Activated CD4-positive, alpha-beta T cell treated with anti-CD3 and anti-CD28 coated beads for 4 hours (primary cell): ENCODE data around the gene KIF14.
"Not testable (repeated sequence)": the region's sequence is repeated elsewhere in the genome, so short reads cannot be mapped to it uniquely, and the experiment has no call there.

Experiments
- DNase-seq, 2 donors: peaks; one replicate each; pipeline ENCODE4 v3.0.0-alpha.2; 2020

The KIF14 gene

GRCh38 chr1:200630515-200630899, 10.0 kb upstream of the KIF14 start:
- DNase-seq = not testable (repeated sequence)

GRCh38 chr1:200629876-200630514, 9.4 kb upstream of the KIF14 start:
- no peak for DNase-seq

GRCh38 chr1:200628223-200628881, 7.8 kb upstream of the KIF14 start:
- DNase-seq = peak; percentile 37 to 51

- no peak for DNase-seq
Measured at GRCh38 chr1:200627575-200628222, 7.1 kb upstream of the KIF14 start.

- no peak for DNase-seq
Measured at GRCh38 chr1:200626853-200627534, 6.4 kb upstream of the KIF14 start.

- DNase-seq = no peak
Measured at GRCh38 chr1:200625381-200625824, 4.9 kb upstream of the KIF14 start.

- no peak for DNase-seq
Measured at GRCh38 chr1:200624679-200625335, 4.3 kb upstream of the KIF14 start.

- no peak for DNase-seq
Measured at GRCh38 chr1:200619894-200620272, 668 bp downstream of the KIF14 start.

GRCh38 chr1:200610846-200611245, 9.7 kb downstream of the KIF14 start:
- DNase-seq = no peak

- DNase-seq = no peak
Measured at GRCh38 chr1:200602632-200603031, 17.9 kb downstream of the KIF14 start.

GRCh38 chr1:200590001-200590400, 30.6 kb downstream of the KIF14 start:
- no peak for DNase-seq

- no peak for DNase-seq
Measured at GRCh38 chr1:200588698-200589097, 31.9 kb downstream of the KIF14 start.

- no peak for DNase-seq
Measured at GRCh38 chr1:200564319-200564718, 56.2 kb downstream of the KIF14 start.

GRCh38 chr1:200561856-200562214, 58.7 kb downstream of the KIF14 start:
- DNase-seq = no peak

GRCh38 chr1:200558866-200559459, 61.6 kb downstream of the KIF14 start:
- peak in 1 of 2 donors; percentile 17 for DNase-seq

- no peak for DNase-seq
Measured at GRCh38 chr1:200556002-200556401, 64.5 kb downstream of the KIF14 start.

GRCh38 chr1:200552737-200553136, 67.8 kb downstream of the KIF14 start:
- DNase-seq = not testable (repeated sequence)

- DNase-seq = no peak
Measured at GRCh38 chr1:200550367-200550766, 70.2 kb downstream of the KIF14 start.

- DNase-seq = no peak
Measured at GRCh38 chr1:200547386-200547785, 73.2 kb downstream of the KIF14 start.

GRCh38 chr1:200546577-200546976, 74.0 kb downstream of the KIF14 start:
- no peak for DNase-seq

- DNase-seq = no peak
Measured at GRCh38 chr1:200542162-200542561, 78.4 kb downstream of the KIF14 start.

- no peak for DNase-seq
Measured at GRCh38 chr1:200540281-200540680, 80.3 kb downstream of the KIF14 start.

- no peak for DNase-seq
Measured at GRCh38 chr1:200538179-200538578, 82.4 kb downstream of the KIF14 start.
